ENCODE measurements around the gene FOSB. TPM values are rescaled to one million over a fixed set of nuclear protein-coding genes. Genes with fewer than 3 reads are reported as not detected.

The FOSB gene
- polyA plus RNA-seq, 2 of the 4 experiments (the other 2 are of a cell fraction): 0.57 to 48.8 TPM

GRCh38 chr19:45518469-45518826 is 50.7 kb downstream of the FOSB start:
- Histone ChIP-seq H3K27ac (no peak overlapping the region), H3K4me1 (peaks cover 70% of the 10 kb centered on the region), H3K4me3 (no peak overlapping the region), H3K9me3 (no peaks in the 10 kb centered on the region), H3K4me2 (no peak overlapping the region)
- FAIRE-seq: no peak
- ChIA-PET CTCF (interaction anchor here (1.2 to 2.2 kb wide), 5 partner anchors 8 to 163 kb away, joined by 3 to 8 read pairs (median 3); no protein-coding TSS in a partner anchor), POLR2A (no interaction called here)
- peak in 1 of 2 experiments; percentile 61 for DNase-seq (ENCODE audit: low read depth in 1 of 2, low spot score in 1 of 2)
- TF ChIP-seq, protein P1, sequence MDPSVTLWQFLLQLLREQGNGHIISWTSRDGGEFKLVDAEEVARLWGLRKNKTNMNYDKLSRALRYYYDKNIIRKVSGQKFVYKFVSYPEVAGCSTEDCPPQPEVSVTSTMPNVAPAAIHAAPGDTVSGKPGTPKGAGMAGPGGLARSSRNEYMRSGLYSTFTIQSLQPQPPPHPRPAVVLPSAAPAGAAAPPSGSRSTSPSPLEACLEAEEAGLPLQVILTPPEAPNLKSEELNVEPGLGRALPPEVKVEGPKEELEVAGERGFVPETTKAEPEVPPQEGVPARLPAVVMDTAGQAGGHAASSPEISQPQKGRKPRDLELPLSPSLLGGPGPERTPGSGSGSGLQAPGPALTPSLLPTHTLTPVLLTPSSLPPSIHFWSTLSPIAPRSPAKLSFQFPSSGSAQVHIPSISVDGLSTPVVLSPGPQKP (IDR thresholded peaks at IDR 0.05; ENCODE audit: low read depth, low read length): no peak
- TF ChIP-seq HOXB13 (CRISPR knock-in tag; IDR thresholded peaks at IDR 0.05; ENCODE audit: low read depth) (no peak), BHLHE40 (IDR thresholded peaks at IDR 0.05; ENCODE audit: low read depth, low read length) (no peak)
- WGBS (ENCODE audit: missing lambda C conversion rate): 37% methylated on average over 7 of the region's 7 CpGs
- ATAC-seq: peak in 1 of 2 experiments; percentile 6; a peak in 3 of 6 replicates

DNA sequence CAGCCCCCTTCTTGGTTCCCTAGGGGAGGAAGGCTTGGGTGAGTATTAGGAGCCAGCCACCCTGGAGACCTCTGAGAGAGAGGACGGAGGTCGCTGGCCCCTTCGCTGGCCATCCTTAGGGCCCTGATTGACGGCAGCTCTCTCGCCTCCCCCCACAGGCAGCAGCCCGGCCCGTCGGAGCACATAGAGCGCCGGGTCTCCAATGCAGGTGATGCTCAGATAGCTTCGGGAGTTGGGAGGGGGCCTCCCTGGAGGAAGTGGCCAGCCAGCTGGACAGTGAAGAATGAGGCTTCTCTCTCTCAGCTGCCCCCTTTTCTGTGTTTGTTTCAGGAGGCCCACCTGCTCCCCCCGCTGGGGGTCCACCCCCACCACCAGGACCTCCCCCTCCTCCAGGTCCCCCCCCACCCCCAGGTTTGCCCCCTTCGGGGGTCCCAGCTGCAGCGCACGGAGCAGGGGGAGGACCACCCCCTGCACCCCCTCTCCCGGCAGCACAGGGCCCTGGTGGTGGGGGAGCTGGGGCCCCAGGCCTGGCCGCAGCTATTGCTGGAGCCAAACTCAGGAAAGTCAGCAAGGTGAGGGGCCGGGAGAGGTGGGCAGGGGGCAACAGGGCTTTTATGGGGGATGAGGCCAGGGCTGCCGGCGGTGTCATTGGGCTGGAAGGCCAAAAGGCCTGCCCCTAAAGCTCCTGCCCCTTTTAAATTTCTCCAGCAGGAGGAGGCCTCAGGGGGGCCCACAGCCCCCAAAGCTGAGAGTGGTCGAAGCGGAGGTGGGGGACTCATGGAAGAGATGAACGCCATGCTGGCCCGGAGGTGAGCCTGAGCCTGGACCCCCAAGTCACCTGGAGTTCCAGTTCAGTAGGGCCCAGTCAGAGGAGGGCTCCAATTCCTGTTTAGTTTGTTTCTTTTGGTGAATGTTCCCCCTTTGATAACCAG is 54.5 kb downstream of the FOSB start:
- POLR2A ChIA-PET: interaction anchor here (0.6 kb wide), 1 partner anchor 119 kb away, joined by 3 read pairs; no protein-coding TSS in a partner anchor
- no peak for TF ChIP-seq USF2 (IDR thresholded peaks at IDR 0.05)
- no peak for TF ChIP-seq CHD4 (IDR thresholded peaks at IDR 0.05; ENCODE audit: borderline replicate concordance)
- no peak for TF ChIP-seq FOSB (CRISPR knock-in tag; IDR thresholded peaks at IDR 0.05)
- TF ChIP-seq GATA3 (IDR thresholded peaks at IDR 0.05; ENCODE audit: borderline replicate concordance): no peak
- TF ChIP-seq NFE2L2 (conservative IDR thresholded peaks at IDR 0.05; ENCODE audit: low read length): no peak
- TF ChIP-seq KDM5A (IDR thresholded peaks at IDR 0.05): no peak
- TF ChIP-seq HEYL (CRISPR knock-in tag; IDR thresholded peaks at IDR 0.05): no peak
- no peak for TF ChIP-seq MYC (IDR thresholded peaks at IDR 0.05; ENCODE audit: borderline replicate concordance, low read length)
- no peak for TF ChIP-seq HOXB13 (CRISPR knock-in tag; IDR thresholded peaks at IDR 0.05; ENCODE audit: low read depth)
- TF ChIP-seq TP53 (CRISPR knock-in tag; IDR thresholded peaks at IDR 0.05): no peak
- TF ChIP-seq, protein P1 (IDR thresholded peaks at IDR 0.05; ENCODE audit: low read depth, low read length): no peak
- no peak for TF ChIP-seq HDAC2 (IDR thresholded peaks at IDR 0.05)
- no peak for TF ChIP-seq EP300 (IDR thresholded peaks at IDR 0.05)
- no peak for TF ChIP-seq NR3C1 (IDR thresholded peaks at IDR 0.05)
- no peak for TF ChIP-seq ZSCAN20 (CRISPR knock-in tag; IDR thresholded peaks at IDR 0.05)
- TF ChIP-seq POLR2AphosphoS2 (conservative IDR thresholded peaks at IDR 0.05; ENCODE audit: low read length): no peak
- no peak for TF ChIP-seq CBX8 (IDR thresholded peaks at IDR 0.05)
- TF ChIP-seq PHF8 (IDR thresholded peaks at IDR 0.05; ENCODE audit: borderline replicate concordance, low read depth): no peak
- Histone ChIP-seq H3K4me2 (no peak overlapping the region), H3K27ac (peak overlapping the region in 1 of 2 experiments; percentile 24; a peak in 3 of 6 replicates), H3K4me1 (peaks cover 34% of the 10 kb centered on the region), H3K4me3 (no peak overlapping the region), H3K9me3 (no peaks in the 10 kb centered on the region)
- no peak for DNase-seq (ENCODE audit: low read depth in 1 of 2, low spot score in 1 of 2)
- WGBS (ENCODE audit: missing lambda C conversion rate): 91% methylated on average over 17 of the region's 24 CpGs
- CTCF ChIA-PET: interaction anchor here (0.6 to 3.1 kb wide), 9 partner anchors 14 to 159 kb away, joined by 3 to 34 read pairs (median 5); no protein-coding TSS in a partner anchor
- no peak for ATAC-seq
- no peak for FAIRE-seq
